GM19025 (cell line): ENCODE measurements around the gene DUSP8.

ENCODE experiments used
- ATAC-seq: cut with Tn5 transposase; IDR thresholded peaks from one replicate; pipeline ENCODE4 v1.9.1; 2021; ENCODE audit warnings: mild to moderate bottlenecking, low read depth, moderate library complexity; ENCODE audit not compliant: unreplicated experiment

The DUSP8 gene

DNA sequence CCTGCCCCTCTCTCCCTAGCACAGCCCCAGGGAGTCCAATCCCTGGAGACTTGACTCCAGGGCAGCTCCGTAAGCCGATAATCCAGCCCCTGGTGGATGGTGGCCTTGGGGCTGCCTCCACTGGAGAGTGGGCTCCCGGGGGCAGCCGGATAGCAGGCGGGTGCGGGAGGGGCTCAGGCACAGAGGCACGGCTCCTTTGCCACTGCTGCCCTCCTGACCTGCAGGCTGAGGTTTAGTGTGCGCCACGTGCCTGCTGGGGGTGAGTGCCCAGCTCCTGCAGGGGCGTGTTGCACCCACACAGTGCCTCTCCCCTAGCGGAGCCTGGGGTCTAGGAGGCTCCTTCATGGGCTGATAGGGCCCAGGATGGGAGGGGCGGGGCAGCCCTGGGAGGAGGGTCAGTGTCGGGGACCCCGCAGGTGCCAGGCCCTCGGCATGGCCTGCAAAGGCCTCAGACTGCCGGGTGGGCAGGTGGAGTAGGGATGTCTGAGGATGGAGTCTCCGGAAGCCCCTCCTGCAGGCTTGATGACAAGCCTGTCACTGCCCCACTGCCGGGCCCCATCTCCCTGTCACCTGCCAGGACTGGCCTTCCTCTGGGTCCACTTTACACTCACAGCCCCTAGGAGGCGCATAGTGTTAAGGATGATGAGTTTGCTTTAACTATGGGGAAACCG lies 5.6 kb downstream of the DUSP8 start:
- no peak for ATAC-seq

DNA sequence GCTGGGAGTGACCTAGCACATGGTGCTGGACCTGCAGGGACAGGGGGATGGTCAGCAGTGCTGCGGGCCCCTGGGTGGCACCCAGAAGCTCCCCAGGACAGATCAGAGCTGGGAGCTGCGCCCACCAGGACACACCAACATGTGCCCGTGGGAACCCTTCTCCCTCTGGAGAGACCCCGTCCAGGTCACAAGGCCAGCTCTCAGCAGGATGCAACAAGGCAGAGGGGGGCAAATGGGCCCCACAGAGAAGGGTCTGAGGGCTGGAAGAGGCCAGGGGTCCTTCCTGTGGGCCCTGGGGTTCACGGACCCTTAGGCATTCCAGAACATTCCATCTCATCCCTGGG lies 6.2 kb downstream of the DUSP8 start:
- ATAC-seq = no peak

DNA sequence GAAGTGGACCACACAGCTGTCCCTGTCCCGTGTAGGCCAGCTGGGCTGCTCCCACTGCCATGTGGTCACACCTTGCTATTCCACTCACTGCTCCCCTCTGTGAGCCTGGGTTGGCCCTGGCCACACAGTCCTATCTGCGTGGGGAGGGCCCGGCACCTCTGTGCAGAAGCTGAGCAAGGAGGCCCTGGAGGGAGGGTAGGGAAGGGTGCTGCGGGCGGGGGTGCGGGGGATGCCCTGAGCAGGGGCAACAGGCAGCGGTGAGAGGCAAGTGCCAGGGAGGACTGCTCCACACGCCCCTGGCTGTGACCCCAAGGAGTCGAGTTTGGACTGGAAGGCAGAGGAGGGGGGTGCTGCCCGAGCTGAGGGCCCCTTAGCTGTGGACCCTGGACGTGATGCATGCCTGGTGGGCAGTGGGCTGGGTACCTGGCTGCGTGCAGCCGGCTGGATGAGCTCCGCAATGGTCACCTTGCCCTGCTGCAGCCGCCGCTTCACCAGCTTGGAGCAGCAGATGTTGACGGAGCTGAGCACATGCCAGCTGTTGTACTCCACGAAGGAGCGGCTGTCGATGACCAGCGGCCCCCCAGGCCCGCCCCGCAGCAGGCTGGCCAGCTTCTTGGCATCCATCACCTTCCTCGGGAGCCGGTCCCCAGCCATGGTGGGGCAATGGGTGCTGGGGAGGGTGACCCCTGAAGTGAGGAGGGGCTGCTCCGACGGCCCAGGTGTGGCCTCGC lies 6.7 kb downstream of the DUSP8 start:
- ATAC-seq = no peak

DNA sequence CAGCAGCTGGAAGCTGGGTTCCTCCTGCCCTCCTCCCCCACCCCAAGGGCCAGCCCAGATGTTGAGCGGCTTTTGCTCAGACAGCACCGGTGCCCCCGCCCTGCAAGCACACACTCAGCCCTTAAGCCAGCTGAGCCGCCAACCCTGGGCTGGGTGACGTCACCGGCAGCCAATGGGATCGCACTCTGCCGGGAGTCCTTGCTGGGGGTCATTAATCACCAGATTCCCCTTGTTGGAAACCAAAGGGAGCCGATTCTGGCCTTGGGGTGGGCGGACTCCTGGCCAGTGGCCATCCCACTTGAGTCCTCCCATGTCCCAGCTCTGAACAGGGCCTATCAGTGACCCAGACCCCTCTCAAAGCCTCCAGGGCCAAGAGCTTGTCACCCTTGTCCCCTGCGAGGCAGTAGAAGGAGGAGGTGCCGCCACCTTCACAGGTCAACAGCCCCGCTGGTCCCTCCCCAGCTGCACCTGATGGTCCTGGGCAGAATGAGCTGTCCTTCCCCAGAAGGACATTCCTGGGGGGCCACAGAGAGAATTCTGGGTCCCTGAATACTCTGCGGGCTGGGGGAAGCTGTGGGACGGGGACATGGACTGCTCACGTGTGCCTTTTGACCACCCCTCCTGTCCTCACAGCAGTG lies 7.4 kb downstream of the DUSP8 start:
- ATAC-seq = no peak

DNA sequence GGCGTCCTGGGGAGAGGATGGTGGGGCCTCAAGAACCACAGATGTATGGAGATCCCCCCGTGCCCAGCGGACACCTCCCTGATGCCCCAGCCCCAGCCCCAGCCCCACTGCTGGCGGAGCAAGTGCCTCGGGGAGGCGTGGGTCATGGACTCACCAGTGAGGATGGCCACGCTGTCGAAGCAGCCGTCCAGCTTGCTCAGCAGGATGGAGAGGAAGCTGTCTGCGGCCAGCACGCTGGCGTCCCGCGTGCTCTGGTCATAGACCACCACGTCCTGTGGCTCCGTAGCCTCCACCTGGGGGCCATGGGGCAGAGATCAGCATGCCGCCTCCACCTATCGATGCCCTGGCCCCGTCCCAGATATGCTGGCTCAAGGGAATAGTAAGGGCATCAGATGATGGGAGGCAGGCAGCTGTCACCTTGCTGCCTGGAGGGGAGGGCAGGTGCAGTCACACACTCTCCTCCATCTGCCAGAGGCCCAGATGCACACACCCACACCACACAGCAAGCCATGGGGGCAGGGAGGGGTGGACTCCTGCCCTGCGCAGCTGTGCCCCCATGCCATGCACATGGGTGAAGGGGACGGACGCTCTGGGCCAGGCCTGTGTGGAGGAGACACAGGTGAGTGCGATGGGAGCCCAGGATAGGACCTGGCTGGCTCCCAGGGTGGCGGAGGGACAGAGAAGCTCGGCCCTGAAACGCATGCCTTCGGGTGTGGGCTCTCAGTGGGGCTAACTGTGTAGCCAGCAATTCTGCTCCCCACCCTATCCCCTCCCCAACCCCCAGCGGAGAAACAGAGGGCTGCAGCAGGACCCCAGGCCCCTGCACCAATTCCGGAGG lies 8.2 kb downstream of the DUSP8 start:
- no peak for ATAC-seq

DNA sequence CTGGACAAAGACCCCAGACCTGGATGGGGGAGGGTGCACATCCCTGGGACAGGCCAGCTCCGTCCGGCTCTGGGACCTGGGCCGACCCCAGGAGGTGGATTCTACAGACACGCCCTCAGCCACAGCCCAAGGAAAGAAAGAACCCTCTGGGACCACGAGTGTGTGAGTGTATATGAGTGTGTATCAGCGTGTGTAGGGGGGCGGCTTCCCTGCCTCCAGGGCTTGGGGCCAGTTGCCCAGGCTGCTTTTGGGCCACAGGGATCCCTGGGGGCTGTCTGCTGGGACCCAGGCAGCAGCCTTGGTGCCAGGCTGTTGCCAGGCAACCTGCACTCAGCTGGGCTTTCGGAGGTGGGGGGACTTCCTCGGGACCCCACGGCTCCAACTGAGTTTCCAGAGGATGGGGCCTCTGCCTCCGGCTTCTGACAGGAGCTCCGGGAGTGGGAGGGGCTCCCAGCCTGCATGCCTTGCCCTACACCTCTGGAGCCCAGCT lies 8.9 kb downstream of the DUSP8 start:
- ATAC-seq = no peak

DNA sequence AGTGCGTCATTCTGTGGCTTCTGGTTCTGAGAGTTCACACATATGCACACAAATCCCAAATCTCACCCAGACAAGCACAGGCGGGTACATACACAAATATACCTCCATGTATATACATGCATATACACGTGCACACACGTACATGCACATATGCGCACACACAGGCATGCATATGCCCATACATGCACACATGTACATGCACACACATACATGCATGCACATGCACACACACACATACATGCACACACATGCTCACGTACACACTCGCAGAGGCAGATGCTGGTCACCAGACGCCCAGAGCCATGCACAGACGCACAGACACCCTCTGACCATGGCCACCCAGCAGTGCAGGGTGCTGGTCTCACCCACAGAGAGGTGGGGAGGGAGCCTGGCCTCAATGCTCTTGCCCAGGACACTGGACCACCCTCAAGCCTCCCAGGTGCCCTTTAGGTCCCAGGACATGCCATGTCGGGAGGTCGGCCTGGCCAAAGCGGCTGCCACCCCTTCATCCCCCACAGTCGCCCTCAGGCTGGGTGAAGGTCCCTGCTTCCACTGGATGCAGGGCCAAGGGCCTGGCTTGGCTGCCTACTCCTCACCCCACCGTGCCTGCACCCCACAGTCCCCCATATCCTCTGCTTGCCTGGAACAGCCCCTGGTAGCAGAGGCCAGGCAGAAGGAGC lies 9.5 kb downstream of the DUSP8 start:
- ATAC-seq = no peak

DNA sequence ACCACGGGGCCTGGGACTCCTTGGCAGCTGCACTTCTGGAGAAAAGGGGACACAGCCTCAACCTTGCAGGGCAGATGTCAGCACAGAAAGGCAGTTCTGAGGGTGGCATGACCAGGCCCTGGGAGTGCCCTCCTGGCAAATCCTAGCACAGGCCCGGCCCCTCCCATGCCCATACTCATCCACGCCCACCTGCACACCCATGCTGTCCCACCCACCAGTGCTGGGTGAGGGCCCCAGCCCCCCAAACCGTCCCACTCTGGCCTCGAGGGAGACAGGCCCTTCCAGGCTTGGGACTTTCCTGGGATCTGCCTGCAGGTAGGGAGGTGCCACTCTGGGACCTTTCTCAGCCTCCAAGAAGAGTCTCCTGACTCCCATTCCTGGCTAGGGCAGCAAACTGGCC lies 10.1 kb downstream of the DUSP8 start:
- ATAC-seq = no peak

DNA sequence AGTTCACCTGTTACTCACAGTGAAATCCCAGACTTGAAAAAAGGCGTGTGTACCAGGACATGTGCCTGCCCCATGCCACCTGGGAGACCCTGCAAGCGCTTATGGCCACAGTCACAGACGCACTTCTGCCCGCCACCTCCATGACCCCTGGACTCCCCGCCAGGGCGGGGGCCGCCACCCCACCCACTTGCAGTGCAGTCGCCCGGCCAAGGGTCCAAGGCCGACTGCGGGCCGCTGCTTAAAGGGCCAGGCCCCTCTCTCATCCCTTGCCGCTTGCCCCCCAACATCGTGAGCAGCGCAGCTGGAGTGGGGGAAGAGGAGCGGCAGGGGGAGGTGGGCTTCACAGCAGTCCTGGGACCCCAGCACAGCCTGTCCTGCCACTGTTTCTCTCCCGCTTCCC lies 10.8 kb downstream of the DUSP8 start:
- no peak for ATAC-seq

DNA sequence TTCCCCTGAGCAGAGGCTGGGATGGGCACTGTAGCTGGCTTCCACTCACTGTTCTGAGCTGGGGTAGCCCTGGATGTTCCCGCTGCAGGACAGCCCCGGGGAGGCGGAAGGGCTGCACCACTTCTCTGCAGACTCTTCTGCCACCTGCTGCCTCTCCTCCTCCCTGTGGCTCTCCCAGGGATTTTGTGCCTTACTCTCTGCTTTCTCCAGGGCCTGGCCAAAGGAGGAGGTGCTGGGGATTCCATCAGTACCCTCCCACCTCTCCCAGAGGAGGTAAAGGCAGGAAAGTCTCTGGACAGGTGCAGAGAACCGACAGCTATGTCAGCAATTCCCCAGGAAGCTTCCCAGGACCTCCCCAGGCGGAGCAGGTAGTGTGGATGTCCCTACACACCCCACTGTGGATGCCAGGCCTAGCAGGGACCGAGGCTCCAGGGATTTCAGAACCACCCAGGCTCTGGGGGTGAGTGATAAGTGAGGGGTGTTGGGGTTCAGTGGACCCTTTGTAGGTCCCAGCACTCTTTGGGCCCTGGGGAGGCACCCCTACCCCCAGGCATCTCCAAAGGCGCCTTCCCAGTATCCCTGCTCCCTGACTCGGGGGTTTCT lies 11.3 kb downstream of the DUSP8 start:
- ATAC-seq = no peak

DNA sequence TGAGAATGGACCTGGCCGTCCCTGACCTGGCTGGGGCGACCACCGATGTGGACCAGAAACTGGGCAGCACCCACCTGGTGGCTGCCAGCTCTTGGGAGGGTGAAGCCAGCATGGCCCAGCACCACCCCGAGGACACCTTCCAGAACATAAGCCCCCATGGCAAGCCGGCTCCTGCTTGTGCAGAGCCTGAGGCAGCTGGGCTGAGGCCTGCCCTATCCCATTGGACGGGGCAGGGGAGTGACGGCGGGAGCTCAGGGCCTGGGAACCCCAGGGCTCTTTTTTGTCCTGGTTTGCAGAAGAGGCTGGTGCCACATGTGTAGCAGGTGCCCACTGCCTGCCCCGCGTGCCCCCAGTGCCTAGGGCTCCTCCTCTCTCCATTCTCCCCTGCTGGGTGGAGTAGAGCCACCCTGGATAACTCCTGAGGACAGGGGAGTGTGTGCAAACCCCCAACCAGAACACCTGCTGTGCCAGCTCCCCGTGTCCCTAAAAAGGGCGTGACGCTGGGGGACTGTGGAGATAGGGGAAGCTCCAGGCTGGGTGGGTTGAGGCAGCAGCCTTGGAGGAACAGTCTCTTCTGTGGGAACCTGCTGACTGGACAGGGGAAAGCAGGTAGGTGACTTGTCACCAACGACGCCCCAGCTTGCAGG lies 11.9 kb downstream of the DUSP8 start:
- no peak for ATAC-seq

DNA sequence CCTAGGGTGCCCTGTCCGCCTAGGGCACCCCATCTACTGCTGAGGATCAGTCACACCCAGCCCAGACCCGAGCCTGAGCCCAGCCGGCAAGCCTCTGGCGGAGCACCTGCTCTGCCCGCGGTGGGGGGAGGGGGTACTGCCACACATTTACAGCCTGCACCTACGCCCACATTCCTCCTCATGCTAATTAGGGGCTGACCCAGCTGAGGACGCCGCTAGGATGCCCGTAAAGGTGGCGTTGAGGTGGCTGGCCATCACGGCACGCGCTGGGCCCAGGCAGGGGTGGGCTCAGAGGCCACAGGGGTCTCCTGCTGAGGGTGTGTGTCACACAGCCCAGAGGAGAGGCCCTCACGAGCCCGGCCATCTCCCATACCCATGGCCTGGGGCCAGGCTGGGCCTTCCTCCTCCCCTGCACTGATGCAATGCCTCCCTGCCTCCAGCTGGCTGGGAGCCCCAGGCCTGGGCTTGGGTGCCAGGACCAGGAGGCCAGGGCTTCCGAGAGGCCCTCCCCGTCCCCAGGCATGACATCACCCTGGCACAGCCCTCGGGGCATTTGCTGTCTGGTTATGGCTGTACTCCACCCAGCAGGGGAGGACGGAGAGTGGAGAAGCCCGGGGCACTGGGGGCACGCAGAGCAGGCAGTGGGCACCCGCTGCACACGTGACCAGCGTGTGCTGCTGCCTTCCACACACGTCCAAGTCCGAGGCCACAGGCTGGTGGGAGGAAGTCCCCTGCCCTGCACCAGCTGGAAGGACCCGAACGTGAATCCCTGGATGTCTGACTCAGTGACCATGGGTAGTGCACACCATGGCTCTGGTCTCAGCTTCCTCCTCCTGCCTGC lies 12.7 kb downstream of the DUSP8 start:
- no peak for ATAC-seq

DNA sequence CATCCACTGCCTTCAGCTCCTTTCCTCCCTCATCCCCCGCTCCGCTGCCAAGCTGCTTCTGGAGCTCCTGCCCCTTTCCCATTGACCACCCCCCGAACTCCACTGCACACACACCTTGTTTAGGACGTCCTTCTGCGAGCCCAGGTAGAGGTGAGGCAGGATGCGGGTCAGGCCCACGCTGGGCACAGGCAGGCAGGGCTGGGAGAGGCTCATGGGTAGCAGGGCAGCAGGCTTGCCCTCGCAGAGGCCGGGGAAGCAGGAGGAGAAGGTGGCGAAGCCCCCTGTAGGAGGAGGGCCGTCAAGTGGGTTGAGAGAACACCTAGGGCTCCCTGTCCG lies 13.3 kb downstream of the DUSP8 start:
- ATAC-seq = no peak

DNA sequence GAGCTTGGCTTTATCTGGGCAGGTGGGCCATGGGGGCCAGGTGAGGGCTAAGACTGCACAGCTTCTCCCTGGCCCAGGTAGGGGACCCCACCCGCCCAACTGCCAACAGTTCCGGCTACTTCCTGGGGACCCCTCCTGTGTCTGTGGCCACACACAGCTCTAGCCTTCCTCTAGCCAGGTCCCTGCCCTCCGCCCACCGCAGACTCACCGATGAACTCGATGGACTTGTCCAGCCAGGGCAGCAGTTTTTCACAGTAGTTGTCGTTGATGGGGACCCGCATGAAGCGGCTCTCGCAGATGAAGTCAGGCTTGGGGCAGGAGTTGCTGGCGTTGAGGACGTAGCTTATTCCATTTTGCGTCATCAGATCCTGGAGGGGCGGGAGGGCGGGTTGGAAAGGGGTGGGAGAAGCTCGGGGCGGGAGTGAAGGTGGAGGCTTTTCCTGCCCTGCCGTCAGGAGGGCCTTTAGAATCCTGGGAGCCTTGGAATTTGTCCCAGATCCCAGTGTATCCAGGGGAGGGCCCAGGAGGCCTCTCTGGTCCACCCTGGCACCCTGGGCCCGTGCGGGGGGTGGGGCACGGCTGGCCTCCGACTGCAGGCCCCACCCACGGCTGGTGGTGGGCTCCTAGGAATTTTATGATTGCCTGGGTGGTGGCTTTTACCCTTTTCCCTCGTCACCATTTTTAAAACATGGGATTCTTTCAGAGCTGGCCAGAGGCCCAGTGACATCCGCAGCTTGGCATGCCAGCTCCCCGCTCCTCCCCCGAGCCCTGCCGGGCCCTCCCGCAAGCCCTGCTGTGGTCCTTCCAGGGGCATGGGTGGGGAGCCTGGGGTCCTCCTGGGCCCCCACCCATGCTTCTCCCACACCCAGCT lies 13.9 kb downstream of the DUSP8 start:
- ATAC-seq = no peak

DNA sequence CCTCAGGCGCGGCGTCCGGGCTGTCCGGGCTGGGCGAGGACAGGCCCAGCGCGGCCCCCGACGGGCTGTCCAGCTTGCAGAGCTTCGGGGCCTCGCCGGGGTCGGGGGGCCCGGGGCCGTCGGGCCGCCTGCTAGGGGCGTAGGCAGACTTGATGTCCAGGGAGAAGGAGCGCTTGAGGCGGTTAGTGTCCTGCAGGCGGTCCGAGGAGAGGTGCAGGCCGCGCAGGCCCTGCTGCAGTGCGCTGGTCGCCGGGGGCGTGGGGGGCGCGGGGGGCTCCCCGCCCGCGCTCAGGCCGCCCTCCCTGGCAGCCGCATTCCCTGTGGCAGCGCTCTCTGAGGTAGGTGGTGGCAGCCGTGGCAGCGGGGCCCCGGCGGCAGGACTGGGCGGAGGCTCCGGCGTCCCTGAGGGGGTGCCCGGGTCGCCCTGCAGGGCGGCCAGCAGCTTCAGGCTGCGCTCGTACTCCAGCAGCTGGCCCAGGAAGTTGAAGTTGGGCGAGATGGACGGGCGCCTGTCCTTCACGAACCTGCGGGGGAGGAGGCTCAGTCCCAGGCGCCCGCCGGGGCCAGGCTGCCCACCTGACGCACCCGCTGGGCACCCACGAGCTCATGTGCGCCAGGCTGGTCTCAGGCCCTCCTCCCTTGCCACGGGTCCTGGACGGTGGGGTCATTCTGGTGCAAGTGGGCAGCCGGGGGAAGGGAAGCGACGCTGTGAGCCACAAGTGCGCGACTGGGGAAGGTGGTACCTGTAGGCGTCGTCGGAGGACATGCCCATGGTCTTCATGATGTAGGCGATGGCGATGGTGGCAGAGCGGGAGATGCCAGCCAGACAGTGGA lies 14.8 kb downstream of the DUSP8 start:
- ATAC-seq = no peak

DNA sequence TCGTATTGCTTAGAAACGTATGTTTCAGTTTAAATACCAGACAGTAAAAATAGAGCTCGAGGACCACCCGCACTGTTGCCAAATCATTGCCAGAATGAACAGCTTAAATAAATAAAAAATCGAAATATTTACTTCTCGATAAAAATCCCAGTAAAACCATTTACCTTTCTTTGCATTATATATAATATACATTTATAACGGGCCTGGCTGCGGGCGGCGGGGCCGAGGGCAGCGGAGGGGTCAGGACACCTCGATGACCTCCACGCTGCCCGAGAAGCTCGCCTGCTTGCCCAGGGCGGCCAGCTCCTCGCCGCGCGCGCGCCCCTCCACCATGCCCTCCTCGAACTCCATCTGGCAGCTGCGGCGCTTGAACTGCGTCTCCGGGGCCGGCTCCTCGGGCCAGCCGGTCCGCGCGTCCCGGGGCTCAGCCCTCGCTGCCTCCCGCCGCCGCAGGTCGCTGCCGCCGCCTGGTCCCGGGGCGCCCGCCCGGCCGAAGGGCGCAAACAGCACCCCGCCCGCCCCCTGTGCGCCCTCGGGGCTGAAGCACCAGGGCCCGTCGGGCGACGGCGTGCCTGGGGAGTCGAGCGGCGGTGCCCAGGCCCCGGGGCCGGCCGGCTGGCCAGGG lies 15.7 kb downstream of the DUSP8 start:
- no peak for ATAC-seq
